HEK293 (cell line): ENCODE data around the gene DLG2.

ENCODE experiments used
- CTCF ChIA-PET: fragments of 350-600 bp; formaldehyde crosslinking; extraction: SDS; loops from one replicate; lab custom pipeline; 2021; ENCODE audit warnings: antibody characterized with exemption; lab: Yijun Ruan, JAX
- POLR2A ChIA-PET: fragments of 300-600 bp; formaldehyde crosslinking; extraction: SDS; loops from one replicate; lab custom pipeline; 2020; ENCODE audit warnings: antibody characterized with exemption, inconsistent platforms; lab: Yijun Ruan, JAX
- H3K27ac ChIP-seq: fragments of 200-500 bp; sonication (Bioruptor generic); 2 replicates; pipeline ENCODE4 v1.5.1; 2014; ENCODE audit warnings: low read depth, low read length, control low read depth, inconsistent platforms; ENCODE audit errors: extremely low read depth
- H3K36me3 ChIP-seq, 2 experiments: fragments of 200-500 bp in 1 of 2; sonication (Bioruptor generic) in 1 of 2; 1 replicate in 1 of 2; 2 replicates in 1 of 2; pipeline ENCODE4 v1.5.1; 2014 to 2017; ENCODE audit warnings: inconsistent platforms in 2 of 2, low read length in 2 of 2; ENCODE audit not compliant: control insufficient read depth in 2 of 2, insufficient read depth in 1 of 2
- H3K4me1 ChIP-seq: fragments of 200-500 bp; sonication (Bioruptor generic); 2 replicates; pipeline ENCODE4 v1.5.1; 2014; ENCODE audit warnings: mild to moderate bottlenecking, low read length, inconsistent platforms; ENCODE audit not compliant: control insufficient read depth, insufficient read depth
- H3K4me3 ChIP-seq: 2 replicates; pipeline ENCODE4 v1.5.1; 2011; ENCODE audit warnings: low read depth, mild to moderate bottlenecking, control low read depth, low read length, moderate library complexity
- H3K9me3 ChIP-seq: fragments of 200-500 bp; sonication (Bioruptor generic); 2 replicates; pipeline ENCODE4 v1.5.1; 2014; ENCODE audit warnings: low read depth, low read length, inconsistent platforms; ENCODE audit not compliant: control insufficient read depth, insufficient read depth
- GLI4 ChIP-seq: fragments of 450-650 bp; formaldehyde crosslinking; IDR thresholded peaks from 2 replicates; pipeline ENCODE4 v1.5.1; 2016; ENCODE audit warnings: missing biosample characterization, missing genetic modification characterization
- KLF1 ChIP-seq: fragments of 450-650 bp; formaldehyde crosslinking; IDR thresholded peaks from 2 replicates; pipeline ENCODE4 v1.5.1; 2016; ENCODE audit warnings: missing biosample characterization, missing genetic modification characterization
- MYNN ChIP-seq: fragments of 450-650 bp; formaldehyde crosslinking; IDR thresholded peaks from 2 replicates; pipeline ENCODE4 v1.5.1; 2016; ENCODE audit warnings: missing biosample characterization, missing genetic modification characterization, borderline replicate concordance
- REST ChIP-seq: fragments of 450-650 bp; formaldehyde crosslinking; IDR thresholded peaks from 2 replicates; pipeline ENCODE4 v1.5.1; 2016; ENCODE audit warnings: missing biosample characterization, missing genetic modification characterization
- TCF7L2 ChIP-seq: IDR thresholded peaks from 2 replicates; pipeline ENCODE4 v1.6.1; 2011; ENCODE audit warnings: low read depth, mild to moderate bottlenecking, inconsistent platforms, low read length, moderate library complexity, borderline replicate concordance
- WT1 ChIP-seq: fragments of 450-650 bp; formaldehyde crosslinking; IDR thresholded peaks from 2 replicates; pipeline ENCODE4 v1.5.1; 2016; ENCODE audit warnings: missing biosample characterization, missing genetic modification characterization
- ZBTB8A ChIP-seq: fragments of 450-650 bp; formaldehyde crosslinking; IDR thresholded peaks from 2 replicates; pipeline ENCODE4 v1.5.1; 2016; ENCODE audit warnings: missing biosample characterization, missing genetic modification characterization
- ZNF114 ChIP-seq: fragments of 450-650 bp; formaldehyde crosslinking; IDR thresholded peaks from 2 replicates; pipeline ENCODE4 v1.5.0; 2017; ENCODE audit warnings: missing biosample characterization, missing genetic modification characterization
- ZNF148 ChIP-seq: fragments of 450-650 bp; formaldehyde crosslinking; IDR thresholded peaks from 2 replicates; pipeline ENCODE4 v1.5.0; 2017; ENCODE audit warnings: missing biosample characterization, missing genetic modification characterization, borderline replicate concordance
- ZNF174 ChIP-seq: fragments of 450-650 bp; formaldehyde crosslinking; IDR thresholded peaks from 2 replicates; pipeline ENCODE4 v1.5.0; 2017; ENCODE audit warnings: missing biosample characterization, mild to moderate bottlenecking, missing genetic modification characterization
- ZNF2 ChIP-seq: fragments of 450-650 bp; formaldehyde crosslinking; IDR thresholded peaks from 2 replicates; pipeline ENCODE4 v1.5.1; 2016; ENCODE audit warnings: missing biosample characterization, missing genetic modification characterization
- ZNF248 ChIP-seq: fragments of 450-650 bp; formaldehyde crosslinking; IDR thresholded peaks from 2 replicates; pipeline ENCODE4 v1.5.1; 2017; ENCODE audit warnings: missing biosample characterization, missing genetic modification characterization
- ZNF335 ChIP-seq: fragments of 450-650 bp; formaldehyde crosslinking; conservative IDR thresholded peaks from 2 replicates; pipeline ENCODE4 v1.5.1; 2016; ENCODE audit warnings: missing biosample characterization, missing genetic modification characterization
- ZNF366 ChIP-seq: fragments of 450-650 bp; formaldehyde crosslinking; conservative IDR thresholded peaks from 2 replicates; pipeline ENCODE4 v1.5.1; 2016; ENCODE audit warnings: missing biosample characterization, missing genetic modification characterization
- ZNF521 ChIP-seq: fragments of 450-650 bp; formaldehyde crosslinking; IDR thresholded peaks from 2 replicates; pipeline ENCODE4 v1.5.1; 2017; ENCODE audit warnings: missing biosample characterization, mild to moderate bottlenecking, missing genetic modification characterization
- ZNF544 ChIP-seq: fragments of 450-650 bp; formaldehyde crosslinking; IDR thresholded peaks from 2 replicates; pipeline ENCODE4 v1.5.0; 2017; ENCODE audit warnings: missing biosample characterization, missing genetic modification characterization
- ZNF549 ChIP-seq: fragments of 450-650 bp; IDR thresholded peaks from 2 replicates; pipeline ENCODE4 v1.5.1; 2018; ENCODE audit warnings: missing biosample characterization, missing genetic modification characterization, mild to moderate bottlenecking, inconsistent platforms, moderate library complexity
- ZNF624 ChIP-seq: fragments of 450-650 bp; formaldehyde crosslinking; IDR thresholded peaks from 2 replicates; pipeline ENCODE4 v1.5.1; 2017; ENCODE audit warnings: missing biosample characterization, missing genetic modification characterization
- ZNF660 ChIP-seq: fragments of 450-650 bp; IDR thresholded peaks from 2 replicates; pipeline ENCODE4 v1.5.1; 2018; ENCODE audit warnings: missing biosample characterization, mild to moderate bottlenecking, missing genetic modification characterization
- ZNF677 ChIP-seq: fragments of 450-650 bp; IDR thresholded peaks from 2 replicates; pipeline ENCODE4 v1.5.0; 2018; ENCODE audit warnings: missing biosample characterization, mild to moderate bottlenecking, missing genetic modification characterization, moderate library complexity
- TF ChIP-seq, protein P1 (sequence below): fragments of 450-650 bp; formaldehyde crosslinking; IDR thresholded peaks from 2 replicates; pipeline ENCODE4 v1.5.1; 2016; ENCODE audit warnings: missing biosample characterization, missing genetic modification characterization

DLG2 gene

DNA sequence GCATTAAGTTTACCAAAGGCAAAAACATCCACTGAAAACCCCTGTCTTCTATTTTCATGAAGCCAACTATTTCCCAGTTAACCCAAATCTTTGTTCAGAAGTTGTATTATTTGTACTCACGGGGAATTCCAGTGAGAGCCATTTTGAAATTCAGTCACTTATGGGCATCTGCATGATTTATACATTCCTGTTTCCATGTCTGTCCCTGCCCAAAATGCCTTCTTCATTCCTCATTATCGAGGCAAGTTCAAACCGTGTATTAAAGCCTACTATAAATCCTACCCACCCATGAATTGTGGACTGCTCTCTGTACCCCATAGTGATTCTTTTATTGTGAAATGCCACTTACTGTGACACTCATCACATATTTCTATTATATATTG is 772.7 kb downstream of the DLG2 start:
- H3K9me3 ChIP-seq = no peaks in the 10 kb centered on the region
- ChIA-PET CTCF (no interaction called here), POLR2A (no interaction called here)
- no peak overlapping the region for H3K27ac ChIP-seq
- TF ChIP-seq ZNF366 (no peak), ZNF549 (no peak), MYNN (tag by site-specific recombination) (no peak), ZNF624 (no peak), GLI4 (tag by site-specific recombination) (no peak), ZNF335 (tag by site-specific recombination) (no peak), KLF1 (tag by site-specific recombination) (no peak), ZNF521 (tag by site-specific recombination) (no peak)
- H3K4me3 ChIP-seq = no peak overlapping the region
- H3K4me1 ChIP-seq = no peaks in the 10 kb centered on the region
- H3K36me3 ChIP-seq = no peaks in the 10 kb centered on the region

DNA sequence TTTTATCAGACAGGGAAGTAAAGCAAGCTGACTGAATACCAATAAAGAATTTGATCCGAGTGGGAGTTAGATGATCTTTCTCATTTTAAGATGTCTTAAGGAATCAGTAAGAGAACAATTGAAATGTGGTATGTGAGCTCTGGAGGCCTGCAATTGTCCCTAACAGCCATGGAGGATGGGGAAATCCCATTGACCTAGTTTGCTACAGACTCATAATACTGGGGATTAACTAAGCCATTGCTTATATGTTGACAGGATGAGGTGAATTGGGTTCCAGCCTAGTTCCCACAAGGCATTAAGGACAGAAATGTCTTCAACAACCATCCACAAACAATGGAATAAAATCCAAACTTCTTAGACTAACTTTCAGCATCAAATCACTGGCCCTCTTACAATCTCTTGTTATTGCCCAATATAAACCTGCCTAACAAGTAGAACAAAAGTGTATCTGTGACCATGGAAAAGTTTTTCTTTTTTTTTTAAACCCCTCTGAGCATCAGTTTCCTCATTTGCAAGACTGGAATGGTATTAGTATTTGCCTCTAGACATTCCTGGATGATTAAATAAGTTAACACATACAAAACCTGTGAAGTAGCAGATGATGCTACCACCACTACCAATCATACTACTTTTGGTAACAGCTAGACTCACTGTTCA is 773.2 kb downstream of the DLG2 start:
- no peaks in the 10 kb centered on the region for H3K36me3 ChIP-seq
- ChIA-PET POLR2A (no interaction called here), CTCF (no interaction called here)

More for the DNA sequence above, 773.2 kb downstream of the DLG2 start:
- Histone ChIP-seq H3K9me3 (no peaks in the 10 kb centered on the region), H3K27ac (no peak overlapping the region), H3K4me1 (no peaks in the 10 kb centered on the region), H3K4me3 (no peak overlapping the region)
- TF ChIP-seq TCF7L2 (no peak), ZNF248 (tag by site-specific recombination) (no peak), ZNF677 (tag by site-specific recombination) (no peak), ZNF2 (tag by site-specific recombination) (no peak), ZNF148 (tag by site-specific recombination) (no peak), ZBTB8A (tag by site-specific recombination) (no peak), REST (tag by site-specific recombination) (no peak), ZNF174 (tag by site-specific recombination) (no peak), ZNF660 (no peak), ZNF114 (tag by site-specific recombination) (no peak), ZNF544 (tag by site-specific recombination) (no peak), WT1 (no peak)
- TF ChIP-seq, protein P1, sequence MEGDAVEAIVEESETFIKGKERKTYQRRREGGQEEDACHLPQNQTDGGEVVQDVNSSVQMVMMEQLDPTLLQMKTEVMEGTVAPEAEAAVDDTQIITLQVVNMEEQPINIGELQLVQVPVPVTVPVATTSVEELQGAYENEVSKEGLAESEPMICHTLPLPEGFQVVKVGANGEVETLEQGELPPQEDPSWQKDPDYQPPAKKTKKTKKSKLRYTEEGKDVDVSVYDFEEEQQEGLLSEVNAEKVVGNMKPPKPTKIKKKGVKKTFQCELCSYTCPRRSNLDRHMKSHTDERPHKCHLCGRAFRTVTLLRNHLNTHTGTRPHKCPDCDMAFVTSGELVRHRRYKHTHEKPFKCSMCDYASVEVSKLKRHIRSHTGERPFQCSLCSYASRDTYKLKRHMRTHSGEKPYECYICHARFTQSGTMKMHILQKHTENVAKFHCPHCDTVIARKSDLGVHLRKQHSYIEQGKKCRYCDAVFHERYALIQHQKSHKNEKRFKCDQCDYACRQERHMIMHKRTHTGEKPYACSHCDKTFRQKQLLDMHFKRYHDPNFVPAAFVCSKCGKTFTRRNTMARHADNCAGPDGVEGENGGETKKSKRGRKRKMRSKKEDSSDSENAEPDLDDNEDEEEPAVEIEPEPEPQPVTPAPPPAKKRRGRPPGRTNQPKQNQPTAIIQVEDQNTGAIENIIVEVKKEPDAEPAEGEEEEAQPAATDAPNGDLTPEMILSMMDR = no peak
